Measurements from ENCODE around the gene ZBTB20. TPM values are rescaled to one million over a fixed set of nuclear protein-coding genes. Genes with fewer than 3 reads are reported as not detected.
A peak's percentile ranks its signal among the peaks of the same experiment; 100 is the strongest.

The ZBTB20 gene
- total RNA-seq, 1 experiment from 2014 or later = 6.0 TPM

DNA sequence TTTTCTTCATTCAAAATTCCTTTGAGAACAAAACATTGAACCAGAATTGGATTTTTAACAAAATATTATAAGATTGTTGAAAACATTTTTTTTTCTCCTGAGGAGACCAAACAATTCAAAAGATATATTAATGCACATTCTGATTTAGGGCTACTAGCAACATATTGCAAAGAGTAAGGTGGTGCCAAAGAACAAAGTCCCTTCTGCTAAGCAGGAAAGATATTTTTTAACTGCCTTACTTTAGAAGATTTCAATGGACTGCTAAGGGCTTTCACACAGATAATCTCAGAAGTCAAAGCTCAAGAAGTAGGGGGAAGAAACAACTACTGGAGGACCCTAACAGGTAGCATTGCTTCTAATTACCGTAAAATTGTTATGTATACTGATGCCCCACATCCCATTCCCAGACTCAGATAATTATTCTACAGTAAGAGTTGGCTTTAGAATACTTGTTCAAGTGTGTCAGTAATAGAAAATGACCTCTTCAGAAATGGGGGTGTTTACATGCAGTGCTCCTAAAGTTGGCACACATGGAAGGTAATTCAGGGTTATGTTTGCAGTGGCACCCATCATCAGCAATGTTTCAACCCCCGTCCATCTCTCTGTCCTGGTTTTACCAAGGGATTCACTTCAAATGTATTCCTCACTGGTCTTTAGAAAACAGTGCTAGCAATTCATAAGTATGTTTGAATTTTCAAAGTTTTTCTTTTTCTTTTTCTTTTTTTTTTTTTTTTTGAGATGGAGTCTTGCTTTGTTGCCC, 354.7 kb downstream of the ZBTB20 start:
- no peak for DNase-seq (ENCODE audit: low read depth)

DNA sequence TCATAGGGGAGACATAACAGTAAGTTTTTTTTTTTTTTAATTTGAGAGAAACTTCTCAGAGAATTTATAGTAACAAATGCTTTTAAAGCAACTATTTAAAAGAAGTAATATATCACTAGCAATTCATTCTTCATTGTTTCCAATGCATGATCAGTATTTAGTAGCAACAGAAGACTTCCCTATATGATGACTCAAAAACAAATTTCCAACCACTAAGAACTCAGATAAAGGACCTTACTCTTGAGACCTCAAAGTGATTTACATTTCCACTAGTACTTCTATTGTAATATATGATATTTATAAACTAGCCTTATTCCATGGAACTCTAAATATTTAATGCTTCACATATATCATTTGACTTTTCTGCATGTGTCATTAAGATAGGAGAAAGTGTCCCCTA, 356.3 kb downstream of the ZBTB20 start:
- DNase-seq (ENCODE audit: low read depth) = no peak

DNA sequence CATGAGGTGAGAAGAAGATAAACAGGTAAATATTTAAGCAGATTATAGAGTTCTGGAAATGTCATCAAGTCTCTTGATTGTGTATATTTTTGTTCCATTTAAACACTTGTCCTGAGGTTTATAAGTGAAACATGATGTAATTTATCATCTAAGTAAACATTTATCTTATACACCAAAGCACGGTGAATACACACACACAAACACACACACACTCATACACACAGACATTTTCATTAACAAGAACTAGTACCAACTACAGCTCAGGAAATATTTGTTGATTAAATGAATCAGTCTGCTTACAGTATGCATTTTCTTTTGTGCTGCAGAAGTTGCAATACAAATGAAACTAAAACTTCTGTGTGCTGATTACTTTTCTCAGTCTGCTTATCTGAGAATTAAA, 357.3 kb downstream of the ZBTB20 start:
- no peak for DNase-seq (ENCODE audit: low read depth)

DNA sequence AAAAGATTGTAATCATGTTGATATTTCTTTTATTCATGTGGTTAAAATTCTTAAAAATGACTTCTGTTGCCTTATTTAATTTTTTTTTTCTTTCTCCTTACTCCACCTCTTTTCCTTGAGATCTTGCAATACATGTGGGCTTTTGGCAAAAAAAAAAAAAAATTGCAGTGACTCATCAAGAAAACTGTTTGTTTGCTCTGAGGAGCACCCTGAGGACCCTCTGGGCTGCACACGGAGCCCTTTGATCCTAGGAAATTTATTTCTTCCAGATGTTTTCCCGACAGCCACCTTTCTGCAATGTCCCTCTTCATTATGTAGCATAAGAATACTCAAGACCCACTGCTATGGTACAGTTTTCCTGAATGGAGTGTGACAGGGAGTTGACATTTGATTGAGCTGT, 371.7 kb downstream of the ZBTB20 start:
- DNase-seq (ENCODE audit: low read depth) = peak; percentile 39

DNA sequence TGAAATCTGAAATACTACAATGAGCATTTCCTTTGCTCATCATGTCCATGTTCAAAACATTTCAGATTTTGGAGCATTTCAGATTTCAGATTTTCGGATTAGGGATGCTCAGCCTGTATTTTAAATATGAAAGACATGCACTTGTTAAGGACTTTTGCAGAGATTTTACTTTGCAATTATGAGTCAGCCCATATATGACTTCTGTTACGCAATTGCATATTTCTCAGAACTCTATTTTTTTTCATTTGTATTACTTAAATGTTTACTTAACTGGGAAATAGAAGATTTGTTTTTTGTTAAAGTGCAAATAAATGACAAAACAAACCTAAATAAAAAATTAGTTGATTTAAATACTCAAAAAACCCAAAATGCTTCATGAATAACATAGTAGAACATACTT, 376.2 kb downstream of the ZBTB20 start:
- DNase-seq (ENCODE audit: low read depth) = no peak

DNA sequence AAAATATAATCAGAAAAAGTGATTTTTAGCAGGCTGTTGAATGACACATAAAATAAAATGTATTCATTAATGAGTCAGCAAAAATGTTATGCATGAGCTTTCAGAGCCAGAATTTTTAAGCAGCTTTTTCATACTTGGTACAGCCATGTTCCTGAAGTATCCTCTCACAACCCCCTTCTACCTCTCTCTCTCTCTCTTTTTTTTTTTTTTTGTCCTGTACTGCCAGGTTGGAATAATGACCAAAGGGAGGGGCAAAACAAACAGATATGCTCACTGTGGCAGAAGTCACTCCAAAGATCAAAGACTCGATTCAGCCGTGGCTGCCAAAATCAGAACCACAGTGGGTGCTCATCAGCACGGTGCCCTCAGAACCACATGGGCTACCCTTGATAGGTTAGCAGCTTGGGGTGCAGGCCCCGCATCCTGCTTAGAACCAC, 383.0 kb downstream of the ZBTB20 start:
- DNase-seq (ENCODE audit: low read depth) = no peak

DNA sequence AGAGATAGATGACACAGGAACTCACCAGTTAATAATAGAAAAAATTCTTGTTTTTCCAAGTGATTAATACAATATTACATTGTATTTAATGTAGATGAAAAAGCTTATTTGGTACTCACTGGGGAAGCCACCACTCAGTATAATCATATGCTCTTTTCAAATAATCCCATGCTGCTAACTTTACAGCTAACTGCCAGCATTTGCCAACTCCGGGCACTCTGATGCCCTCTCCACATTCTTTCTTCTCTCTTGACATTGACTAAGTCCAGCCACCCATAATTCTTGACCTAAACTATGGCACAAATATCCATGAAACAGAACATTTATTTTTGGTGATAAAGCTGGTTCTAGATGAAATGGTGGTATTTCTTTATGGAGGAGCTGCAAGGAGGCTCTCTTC, 384.9 kb downstream of the ZBTB20 start:
- DNase-seq (ENCODE audit: low read depth) = no peak

DNA sequence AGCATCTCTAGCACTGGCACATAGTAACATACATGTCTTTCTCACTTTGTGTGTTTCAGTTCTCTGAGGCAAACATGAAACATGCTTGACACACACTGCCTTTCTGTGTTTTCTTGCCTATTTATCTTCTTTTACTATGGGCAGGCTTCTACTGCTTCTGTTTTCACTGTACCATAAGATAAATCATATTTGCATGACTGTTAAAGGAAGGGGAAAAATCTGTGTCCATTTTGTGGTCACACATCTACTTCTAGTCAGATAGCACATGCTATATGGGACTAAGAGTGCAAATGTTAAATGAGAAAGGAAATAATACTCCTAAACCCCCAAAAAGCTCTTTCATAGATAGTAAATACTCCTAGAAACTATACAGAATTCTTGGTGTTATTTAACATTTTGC, 386.4 kb downstream of the ZBTB20 start:
- DNase-seq (ENCODE audit: low read depth) = no peak

DNA sequence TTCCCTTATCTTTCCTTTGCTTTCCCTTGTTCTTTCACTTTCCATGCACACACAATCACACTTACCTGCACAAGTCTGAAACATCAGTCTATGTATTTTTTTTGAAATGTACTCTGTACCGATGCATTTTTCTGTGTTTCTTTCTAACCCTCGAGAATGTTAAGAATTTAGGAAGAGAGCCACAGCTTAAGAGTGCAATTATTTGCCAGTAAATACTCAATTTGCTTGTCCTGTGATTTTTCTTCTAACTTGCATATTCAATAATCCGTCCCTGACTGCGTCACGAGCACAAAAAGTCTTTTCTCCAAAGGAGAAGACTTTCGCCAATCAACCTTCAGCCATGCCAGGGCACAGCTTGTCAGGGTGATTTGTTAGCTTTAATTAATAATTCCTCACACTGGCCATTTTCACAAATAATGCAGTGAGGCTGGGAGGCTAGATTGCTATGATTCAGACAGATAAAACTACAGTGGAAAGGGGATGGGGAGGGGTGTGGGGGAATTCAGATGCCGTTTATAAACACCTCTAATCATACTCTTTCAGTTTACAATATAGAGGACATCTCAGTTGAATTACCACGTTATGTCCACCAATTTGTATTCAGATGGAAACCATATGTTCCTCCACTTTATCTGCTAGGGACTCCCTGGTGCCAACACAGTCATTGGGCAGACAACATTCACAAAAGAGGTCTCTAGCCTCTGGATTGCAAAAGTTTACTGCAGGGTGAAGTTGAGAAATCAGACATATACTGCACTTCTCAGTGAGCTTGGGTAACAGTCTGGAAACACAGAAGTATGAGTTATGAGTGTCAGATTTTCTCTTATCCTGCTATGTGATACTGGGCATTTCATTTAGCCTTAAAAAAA, 388.0 kb downstream of the ZBTB20 start:
- DNase-seq (ENCODE audit: low read depth) = no peak

DNA sequence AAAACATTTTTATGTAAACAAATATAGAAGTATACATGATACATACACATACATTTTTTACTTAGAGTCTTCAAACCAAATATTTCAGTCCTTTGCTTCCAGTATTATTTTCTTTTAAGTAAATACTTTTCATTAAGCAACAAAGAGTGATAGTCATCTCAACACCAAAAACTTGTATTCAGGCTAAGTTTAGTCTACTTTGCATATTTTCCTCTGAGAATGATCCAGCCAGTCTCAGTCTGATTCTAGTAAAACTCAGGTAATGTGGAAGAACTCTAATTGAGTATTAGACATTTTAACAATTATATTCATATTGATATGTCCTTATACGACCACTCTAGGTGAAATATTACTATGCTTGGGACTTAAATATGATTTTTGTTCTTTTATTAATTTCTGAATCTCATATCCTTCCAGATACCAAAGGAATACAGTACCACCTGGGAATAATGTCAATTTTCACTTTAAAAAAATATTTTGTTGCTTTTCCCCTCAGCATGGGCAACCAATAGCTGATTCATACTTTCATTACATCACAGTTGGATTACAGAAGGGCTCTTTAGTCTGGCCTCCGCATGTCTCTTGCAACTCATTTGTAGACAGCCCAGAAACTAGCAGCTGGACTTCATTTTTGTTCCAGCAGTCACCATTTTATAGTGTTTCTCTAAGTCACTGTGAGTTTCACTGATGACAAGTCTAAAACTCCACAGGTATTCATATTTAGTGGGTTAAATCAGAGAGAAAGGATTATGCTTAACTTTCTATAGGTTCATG, 390.4 kb downstream of the ZBTB20 start:
- DNase-seq (ENCODE audit: low read depth) = no peak

DNA sequence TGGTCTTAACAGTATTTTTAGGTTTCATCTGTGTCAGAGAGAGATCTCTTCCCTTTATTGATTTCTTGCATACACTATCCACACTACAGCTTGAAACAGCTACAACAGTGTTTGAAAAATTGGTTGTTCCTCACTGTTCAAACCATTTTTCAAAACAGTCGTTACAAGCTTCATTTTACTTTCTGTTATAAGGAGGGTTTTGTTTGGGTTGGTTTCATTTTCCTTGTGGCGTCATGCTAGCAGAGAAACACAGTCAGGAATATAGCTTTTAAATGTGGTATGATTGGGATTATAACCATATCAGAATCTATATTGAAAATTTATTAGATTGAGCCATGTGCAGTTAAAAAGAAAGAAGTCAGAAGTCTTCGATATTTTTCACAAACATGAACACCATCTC, 400.6 kb downstream of the ZBTB20 start:
- no peak for DNase-seq (ENCODE audit: low read depth)

DNA sequence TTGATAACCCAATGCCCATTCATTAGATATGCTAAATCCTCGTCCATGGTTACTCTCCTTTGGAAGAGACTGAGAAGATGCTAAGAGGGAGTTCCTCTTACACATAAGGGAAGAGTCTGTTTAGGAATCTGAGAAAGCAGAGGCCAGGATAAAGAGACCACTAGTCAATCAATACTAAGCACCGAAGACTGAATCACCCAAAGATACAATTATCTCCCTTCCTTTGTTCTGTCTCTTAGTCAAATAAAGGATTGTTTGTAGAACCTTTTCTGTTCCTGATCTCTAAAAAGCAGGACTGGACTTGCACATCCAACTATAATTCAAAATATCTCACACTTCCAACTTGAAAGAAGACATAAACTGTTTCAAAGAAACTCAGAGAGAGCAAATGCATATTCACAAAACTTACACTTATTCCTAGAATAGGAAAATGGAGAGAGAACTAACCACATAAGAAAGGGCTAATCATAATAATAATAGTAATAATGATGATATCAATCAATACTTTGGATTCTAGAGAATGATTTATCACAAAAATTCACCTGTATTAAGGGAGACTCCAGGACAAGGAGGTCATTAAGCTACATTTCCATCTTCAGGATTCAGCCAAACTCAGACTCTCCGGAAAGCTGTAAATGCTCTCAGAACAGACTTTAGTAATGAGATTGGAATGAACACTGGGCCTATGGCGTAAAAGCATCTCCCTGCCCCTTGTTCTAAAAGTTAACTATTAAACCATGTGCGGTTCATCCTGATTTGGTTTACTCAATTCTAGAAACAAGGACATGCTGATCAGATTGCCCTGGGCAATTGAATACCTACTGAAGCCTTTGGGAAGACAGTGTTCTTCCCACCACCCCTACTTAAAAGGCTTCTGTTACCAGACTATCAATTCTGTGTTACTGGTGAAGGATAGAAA, 401.5 kb downstream of the ZBTB20 start:
- no peak for DNase-seq (ENCODE audit: low read depth)

DNA sequence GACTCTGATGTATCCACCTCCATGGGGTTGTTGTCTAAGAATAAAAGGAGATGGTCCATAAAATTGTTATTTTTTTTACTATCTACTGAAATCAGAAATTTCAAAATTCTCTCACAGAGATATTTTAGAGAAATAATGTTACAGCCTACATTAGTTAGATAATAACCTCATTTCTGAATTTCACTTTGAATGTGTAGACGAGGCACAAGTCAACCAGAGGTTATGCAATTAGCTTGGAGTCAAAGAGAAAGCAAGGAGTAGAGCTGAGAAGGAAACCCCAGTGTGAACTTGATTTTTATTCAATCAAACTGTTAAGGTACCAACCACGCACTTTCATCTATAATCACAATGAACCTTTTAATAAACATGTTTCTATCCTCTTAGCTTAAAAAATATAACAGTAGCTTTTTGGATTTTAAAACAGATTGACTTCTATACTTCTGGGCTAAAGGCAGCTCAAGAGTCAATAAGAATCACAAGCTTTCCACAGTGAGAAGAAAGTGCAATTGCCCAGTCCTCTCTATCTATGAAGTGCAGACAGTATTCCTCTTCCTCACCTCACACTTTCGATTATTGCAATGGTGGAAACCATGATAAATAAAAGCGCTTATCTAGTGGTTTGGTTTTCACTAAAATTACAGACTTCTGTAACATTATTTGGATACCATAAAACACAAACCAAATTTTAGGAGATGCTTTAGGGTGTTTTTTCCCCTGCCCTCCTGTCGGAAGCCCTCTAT, 403.2 kb downstream of the ZBTB20 start:
- DNase-seq (ENCODE audit: low read depth) = no peak

DNA sequence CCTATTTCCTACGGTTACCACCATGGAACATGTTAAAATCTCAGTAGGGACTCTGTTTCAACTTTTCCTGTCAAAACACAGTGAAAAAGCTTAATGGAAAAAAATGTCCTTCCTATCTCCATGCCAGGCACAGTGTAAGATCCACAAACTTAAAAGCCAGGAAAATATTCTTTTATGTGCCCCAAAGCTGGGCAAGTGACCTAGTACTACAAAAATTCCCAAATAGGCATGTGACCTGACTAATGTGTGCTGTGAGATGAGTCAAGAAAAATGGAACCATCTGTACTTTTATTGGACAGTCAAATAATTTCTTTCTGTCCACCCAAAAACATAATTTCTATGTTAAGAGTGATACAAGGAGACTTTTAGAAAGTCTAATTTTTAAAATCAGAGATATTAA, 406.0 kb downstream of the ZBTB20 start:
- DNase-seq (ENCODE audit: low read depth) = peak; percentile 52

DNA sequence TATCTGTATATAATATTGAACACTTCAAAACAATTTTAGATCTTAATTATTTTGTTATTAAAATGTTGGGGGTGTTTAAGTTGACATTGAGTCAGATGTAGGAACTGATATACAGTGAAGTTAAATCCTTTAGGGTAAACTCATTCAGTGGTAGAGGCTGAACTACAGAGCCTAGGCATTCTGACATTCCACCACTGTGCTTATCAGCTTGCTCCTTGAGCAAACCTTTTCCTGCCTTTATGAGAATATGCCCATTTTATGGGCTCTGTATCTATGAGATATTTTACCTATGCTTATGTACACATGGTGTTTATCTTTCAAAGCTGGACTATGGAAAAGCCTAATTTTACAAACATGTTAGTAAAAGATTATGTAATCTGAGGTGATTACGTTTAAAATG, 407.5 kb downstream of the ZBTB20 start:
- no peak for DNase-seq (ENCODE audit: low read depth)

DNA sequence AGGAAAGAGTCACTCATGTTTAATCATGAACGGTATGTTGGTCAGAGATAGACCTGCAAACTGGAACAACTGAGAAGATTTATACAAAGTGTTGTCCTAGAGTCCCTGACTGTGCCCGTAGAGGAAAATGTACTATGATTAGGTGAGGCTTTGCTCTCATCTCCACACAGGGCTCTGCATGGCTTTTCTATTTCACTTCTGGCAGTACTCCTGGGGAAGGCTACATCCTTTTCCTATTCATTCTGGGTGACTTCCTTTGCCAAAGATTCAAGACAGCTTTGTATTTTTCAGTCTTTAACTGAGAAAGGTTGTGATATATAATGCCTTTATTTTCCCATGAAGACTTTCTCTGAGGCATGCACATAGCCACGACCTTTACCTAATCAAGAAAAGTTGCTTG, 414.7 kb downstream of the ZBTB20 start:
- DNase-seq (ENCODE audit: low read depth) = no peak

DNA sequence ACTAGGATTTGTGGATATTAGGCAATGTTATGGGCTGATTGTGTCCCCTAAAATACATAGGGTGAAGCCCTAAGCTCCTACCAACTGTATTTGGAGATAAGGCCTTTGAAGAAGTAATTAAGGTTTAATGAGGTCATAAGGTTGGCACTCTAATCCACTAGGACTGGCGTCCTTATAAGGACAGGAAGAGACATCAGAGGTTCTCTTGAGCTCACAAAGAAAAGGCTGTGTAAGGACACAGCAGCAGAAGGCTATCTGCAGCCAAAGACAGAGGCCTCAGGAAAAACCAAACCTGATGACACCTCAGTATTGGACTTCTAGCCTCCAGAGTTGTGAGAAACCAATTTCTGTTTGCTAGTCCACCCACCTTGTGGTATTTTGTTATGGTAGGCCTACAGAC, 416.7 kb downstream of the ZBTB20 start:
- DNase-seq (ENCODE audit: low read depth) = no peak

DNA sequence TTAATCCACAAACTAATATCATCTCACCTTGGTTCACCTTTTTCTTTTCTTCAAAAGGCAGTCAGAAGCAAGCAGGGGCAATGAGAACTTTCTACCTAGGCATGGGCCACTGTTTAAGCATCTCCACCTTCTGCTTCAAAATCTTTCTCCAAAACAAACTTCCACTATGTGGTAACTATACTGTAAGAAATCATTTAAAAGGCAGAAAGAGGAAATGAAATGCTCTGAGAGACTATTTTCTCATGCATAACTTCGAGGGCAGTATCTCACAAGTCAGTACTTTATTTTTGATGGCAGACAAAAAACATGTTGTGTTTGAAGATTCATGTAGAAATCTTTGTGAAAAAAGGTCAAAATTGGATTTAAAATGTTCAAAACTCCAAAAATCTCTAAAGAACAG, 419.7 kb downstream of the ZBTB20 start:
- no peak for DNase-seq (ENCODE audit: low read depth)

DNA sequence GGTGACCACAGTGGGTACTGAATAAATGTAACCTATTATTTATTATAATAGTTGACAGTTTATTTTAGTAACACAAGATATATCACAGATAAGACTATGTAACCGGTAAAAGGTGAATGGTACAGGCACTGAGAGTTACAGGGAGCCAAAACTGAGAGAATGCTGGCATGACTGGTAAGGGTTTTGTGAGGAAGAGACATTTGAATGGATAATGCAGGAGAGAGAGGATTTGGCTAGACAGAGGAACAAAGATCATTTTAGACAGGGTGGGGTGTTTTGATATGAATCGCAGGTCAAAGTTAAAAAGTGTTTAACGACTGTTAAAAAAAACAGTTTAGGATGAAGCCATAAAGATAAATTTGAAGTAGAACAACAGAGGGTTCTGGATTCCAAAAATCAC, 421.1 kb downstream of the ZBTB20 start:
- no peak for DNase-seq (ENCODE audit: low read depth)

DNA sequence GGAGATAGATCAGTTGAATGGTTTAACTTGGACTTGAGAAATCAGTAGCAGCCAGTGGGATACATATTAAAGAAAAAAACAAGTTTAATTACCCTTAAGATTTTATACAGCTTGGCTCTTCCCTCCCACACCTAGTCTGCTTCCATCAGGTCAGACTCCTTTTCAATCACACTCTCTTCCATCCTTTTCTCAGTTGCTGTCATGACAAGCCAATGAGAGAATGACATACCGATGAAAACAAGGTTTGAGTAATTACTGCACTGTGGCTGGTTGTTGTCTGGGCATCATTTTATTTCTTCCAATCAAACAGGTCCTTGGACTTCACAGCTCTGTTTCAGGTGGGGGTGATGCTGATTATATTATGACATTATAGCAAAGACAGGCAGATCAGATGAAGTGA, 424.6 kb downstream of the ZBTB20 start:
- no peak for DNase-seq (ENCODE audit: low read depth)
